Measurements from ENCODE around the gene ADAM12. TPM values are rescaled to one million over a fixed set of nuclear protein-coding genes. Genes with fewer than 3 reads are reported as not detected.

ADAM12 gene
- total and polyA plus RNA-seq, 7 donors: under 0.01 to 0.82 (median 0.46) TPM; not detected in 1

GRCh38 chr10:126433351-126433750, 45.1 kb upstream of the ADAM12 start:
- intact Hi-C loops (cut with DNase I): no loop called here
- no peaks in the 10 kb centered on the region for H3K9me3 ChIP-seq
- WGBS, 2 donors: 67 to 85% methylated on average over 5 of the region's 5 CpGs
- H3K36me3 ChIP-seq: no peaks in the 10 kb centered on the region
- no peak for TF ChIP-seq POLR2A (IDR thresholded peaks at IDR 0.05)
- no peak for TF ChIP-seq EP300 (IDR thresholded peaks at IDR 0.05)
- TF ChIP-seq POLR2AphosphoS5 (IDR thresholded peaks at IDR 0.05): no peak
- TF ChIP-seq CTCF (IDR thresholded peaks at IDR 0.05): no peak
- no peak overlapping the region for H3K27ac ChIP-seq
- no peaks in the 10 kb centered on the region for H3K4me1 ChIP-seq
- no peak for DNase-seq
- no peaks in the 10 kb centered on the region for H3K27me3 ChIP-seq
- H3K4me3 ChIP-seq: no peak overlapping the region

GRCh38 chr10:126432507-126432906, 44.2 kb upstream of the ADAM12 start:
- TF ChIP-seq POLR2AphosphoS5 (IDR thresholded peaks at IDR 0.05): no peak
- intact Hi-C loops (cut with DNase I): no loop called here
- no peaks in the 10 kb centered on the region for H3K4me1 ChIP-seq
- H3K27ac ChIP-seq: no peak overlapping the region
- H3K9me3 ChIP-seq: no peaks in the 10 kb centered on the region
- no peak overlapping the region for H3K4me3 ChIP-seq
- H3K36me3 ChIP-seq: no peaks in the 10 kb centered on the region
- 84 to 89% methylated on average over 7 of the region's 7 CpGs for WGBS, 2 donors
- no peaks in the 10 kb centered on the region for H3K27me3 ChIP-seq
- DNase-seq: no peak

- no peak for TF ChIP-seq CTCF (IDR thresholded peaks at IDR 0.05)
- TF ChIP-seq EP300 (IDR thresholded peaks at IDR 0.05): no peak
- no peak for TF ChIP-seq POLR2A (IDR thresholded peaks at IDR 0.05)
- no peak for TF ChIP-seq POLR2AphosphoS5 (IDR thresholded peaks at IDR 0.05)
- intact Hi-C loops (cut with DNase I): no loop called here
- H3K9me3 ChIP-seq: no peaks in the 10 kb centered on the region
- 76 to 79% methylated on average over 2 of the region's 2 CpGs for WGBS, 2 donors
- no peak overlapping the region for H3K27ac ChIP-seq
- DNase-seq: no peak
- no peaks in the 10 kb centered on the region for H3K36me3 ChIP-seq
- peaks cover 0 to 4% (median 0%) of the 10 kb centered on the region in 3 donors for H3K27me3 ChIP-seq
- no peak overlapping the region for H3K4me3 ChIP-seq
- no peaks in the 10 kb centered on the region for H3K4me1 ChIP-seq
Observed at GRCh38 chr10:126431816-126432215, 43.5 kb upstream of the ADAM12 start.

GRCh38 chr10:126430512-126430911, 42.2 kb upstream of the ADAM12 start:
- WGBS, 2 donors: 74 to 91% methylated on average over 2 of the region's 2 CpGs
- intact Hi-C loops (cut with DNase I): no loop called here
- DNase-seq: no peak

GRCh38 chr10:126429275-126429674, 41.0 kb upstream of the ADAM12 start:
- peaks cover 0 to 2% (median under 1%) of the 10 kb centered on the region in 4 donors for H3K9me3 ChIP-seq
- TF ChIP-seq EP300 (IDR thresholded peaks at IDR 0.05): no peak
- TF ChIP-seq POLR2A (IDR thresholded peaks at IDR 0.05): no peak
- no peak for TF ChIP-seq CTCF (IDR thresholded peaks at IDR 0.05)
- no peak for TF ChIP-seq POLR2AphosphoS5 (IDR thresholded peaks at IDR 0.05)
- no peaks in the 10 kb centered on the region for H3K4me1 ChIP-seq
- peaks cover 0 to 15% (median 0%) of the 10 kb centered on the region in 3 donors for H3K27me3 ChIP-seq
- DNase-seq: no peak
- no peak overlapping the region for H3K4me3 ChIP-seq
- H3K27ac ChIP-seq: no peak overlapping the region
- intact Hi-C loops (cut with DNase I): no loop called here
- H3K36me3 ChIP-seq: no peaks in the 10 kb centered on the region
- 77 to 84% methylated on average over 4 of the region's 4 CpGs for WGBS, 2 donors

More at GRCh38 chr10:126430512-126430911, 42.2 kb upstream of the ADAM12 start:
- no peak for TF ChIP-seq POLR2AphosphoS5 (IDR thresholded peaks at IDR 0.05)
- no peak for TF ChIP-seq CTCF (IDR thresholded peaks at IDR 0.05)
- no peak for TF ChIP-seq POLR2A (IDR thresholded peaks at IDR 0.05)
- TF ChIP-seq EP300 (IDR thresholded peaks at IDR 0.05): no peak
- Histone ChIP-seq H3K4me1 (no peaks in the 10 kb centered on the region), H3K4me3 (no peak overlapping the region), H3K36me3 (no peaks in the 10 kb centered on the region), H3K27me3 (peaks cover 0 to 15% (median 0%) of the 10 kb centered on the region in 3 donors), H3K27ac (no peak overlapping the region), H3K9me3 (no peaks in the 10 kb centered on the region)

All from sigmoid colon (tissue), 7 donors.